KBM-7 (cell line): Measurements from ENCODE around the gene DOCK2.
"Not testable (repeated sequence)": the region's sequence is repeated elsewhere in the genome, so short reads cannot be mapped to it uniquely, and the experiment has no call there.

Source experiments
- DNase-seq: peaks from one replicate; pipeline ENCODE4 v3.0.0-alpha.2; 2015
- in situ Hi-C: fragments of 300-500 bp; cut with MboI; formaldehyde crosslinking; loops from 2 replicates; pipeline ENCODE4 v1.14.3; 2020; ENCODE audit warnings: low sequenced_read_pairs, low pct_unique_long_range_greater_than_20kb, mixed read lengths

The DOCK2 gene

GRCh38 chr5:169637085-169637548, at the start of gene DOCK2:
Gene DOCK2, plus strand, starts transcription at chr5:169637275. Its CDS starts 52 bp downstream, at chr5:169637327.
- peak; percentile 93 for DNase-seq

GRCh38 chr5:169590602-169591001, 46.5 kb upstream of the DOCK2 start:
- in situ Hi-C loops = no loop called here
- DNase-seq = no peak

More at GRCh38 chr5:169637085-169637548, at the start of gene DOCK2:
- in situ Hi-C loops = no loop called here

- DNase-seq = no peak
- in situ Hi-C loops = no loop called here
Observed at GRCh38 chr5:169591636-169592035, 45.4 kb upstream of the DOCK2 start.

GRCh38 chr5:169592937-169593650, 44.0 kb upstream of the DOCK2 start:
- DNase-seq = no peak
- in situ Hi-C loops = no loop called here

GRCh38 chr5:169595172-169595820, 41.8 kb upstream of the DOCK2 start:
- in situ Hi-C loops = no loop called here

GRCh38 chr5:169599451-169599850, 37.6 kb upstream of the DOCK2 start:
- no peak for DNase-seq
- in situ Hi-C loops = no loop called here

More at GRCh38 chr5:169595172-169595820, 41.8 kb upstream of the DOCK2 start:
- no peak for DNase-seq

GRCh38 chr5:169602535-169602934, 34.5 kb upstream of the DOCK2 start:
- DNase-seq = no peak
- in situ Hi-C loops = no loop called here

GRCh38 chr5:169606279-169606678, 30.8 kb upstream of the DOCK2 start:
- in situ Hi-C loops = no loop called here
- no peak for DNase-seq

- in situ Hi-C loops = no loop called here
- DNase-seq = no peak
Observed at GRCh38 chr5:169607882-169608281, 29.2 kb upstream of the DOCK2 start.

- in situ Hi-C loops = no loop called here
Observed at GRCh38 chr5:169609716-169610115, 27.4 kb upstream of the DOCK2 start.

GRCh38 chr5:169610606-169611005, 26.5 kb upstream of the DOCK2 start:
- in situ Hi-C loops = no loop called here
- no peak for DNase-seq

More at GRCh38 chr5:169609716-169610115, 27.4 kb upstream of the DOCK2 start:
- no peak for DNase-seq

- peak; percentile 26 for DNase-seq
- in situ Hi-C loops = no loop called here
Observed at GRCh38 chr5:169615561-169615960, 21.5 kb upstream of the DOCK2 start.

- in situ Hi-C loops, DNase-seq: not testable (repeated sequence)
Observed at GRCh38 chr5:169624307-169624706, 12.8 kb upstream of the DOCK2 start.

- in situ Hi-C loops = no loop called here
- DNase-seq = no peak
Observed at GRCh38 chr5:169626779-169627178, 10.3 kb upstream of the DOCK2 start.

GRCh38 chr5:169627551-169627950, 9.5 kb upstream of the DOCK2 start:
- in situ Hi-C loops = no loop called here
- no peak for DNase-seq

- in situ Hi-C loops = no loop called here
- no peak for DNase-seq
Observed at GRCh38 chr5:169628892-169629291, 8.2 kb upstream of the DOCK2 start.

GRCh38 chr5:169629847-169630548, 7.1 kb upstream of the DOCK2 start:
- DNase-seq = no peak
- in situ Hi-C loops = no loop called here

- in situ Hi-C loops = no loop called here
- no peak for DNase-seq
Observed at GRCh38 chr5:169631360-169631759, 5.7 kb upstream of the DOCK2 start.

GRCh38 chr5:169632946-169633345, 4.1 kb upstream of the DOCK2 start:
- DNase-seq = no peak
- in situ Hi-C loops = no loop called here

GRCh38 chr5:169634606-169635005, 2.5 kb upstream of the DOCK2 start:
- no peak for DNase-seq
- in situ Hi-C loops = no loop called here
